DMS153 treated with DMSO at 0.1 percent for 48 hours (cell line): ENCODE measurements around the gene C9orf40.

Experiments
- DNase-seq: peaks from one replicate; lab custom pipeline; 2025; ENCODE audit not compliant: unreplicated experiment; lab: John Stamatoyannopoulos, UW

The C9orf40 gene, protein sequence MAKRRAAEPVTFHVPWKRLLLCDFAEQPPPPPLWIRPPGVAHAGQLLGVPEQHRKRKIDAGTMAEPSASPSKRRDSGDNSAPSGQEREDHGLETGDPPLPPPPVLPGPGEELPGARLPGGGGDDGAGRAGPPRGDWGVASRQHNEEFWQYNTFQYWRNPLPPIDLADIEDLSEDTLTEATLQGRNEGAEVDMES

GRCh38 chr9:74952201-74953151, at the start of gene C9orf40:
Gene C9orf40 (minus strand): TSS chr9:74952912. CDS start chr9:74952611, 301 bp downstream.
- peak; percentile 65 for DNase-seq

DNA sequence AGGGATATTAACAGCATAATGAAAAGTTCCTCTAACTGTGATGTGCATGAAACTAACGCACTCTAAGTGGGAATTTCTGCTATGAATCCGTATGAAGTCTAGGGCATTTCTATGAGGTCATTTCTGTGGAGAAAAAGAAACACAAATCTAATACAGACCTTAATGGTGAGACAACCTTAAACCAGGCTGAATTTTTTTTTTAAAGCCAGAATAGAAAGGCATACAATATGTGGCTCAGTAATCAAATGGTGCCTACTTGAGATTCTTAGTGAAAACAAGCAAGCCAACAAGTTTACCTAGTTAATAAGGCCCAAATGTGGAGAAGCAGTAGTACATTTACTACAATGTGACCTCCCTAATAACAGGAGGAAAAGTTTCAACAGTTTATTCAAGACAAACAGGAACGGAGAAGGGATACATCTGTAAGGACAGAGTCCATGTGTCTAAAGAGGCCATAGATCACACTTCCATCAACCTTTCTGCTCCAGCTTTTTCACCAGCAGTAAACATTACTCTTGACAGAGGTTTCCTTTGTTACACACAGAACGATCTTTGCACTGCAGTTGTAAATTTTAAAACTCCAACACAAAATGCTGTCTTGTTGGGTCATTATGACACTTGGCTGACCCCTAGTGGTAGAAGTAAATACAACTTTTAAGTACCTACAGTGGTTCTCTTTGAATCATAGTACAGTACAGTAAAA, 49.2 kb upstream of the C9orf40 start:
- peak; percentile 85 for DNase-seq

- no peak for DNase-seq
Measured at GRCh38 chr9:75000835-75001234, 48.1 kb upstream of the C9orf40 start.

- DNase-seq: no peak
Measured at GRCh38 chr9:74985041-74985440, 32.3 kb upstream of the C9orf40 start.

- no peak for DNase-seq
Measured at GRCh38 chr9:74983709-74984108, 31.0 kb upstream of the C9orf40 start.

DNA sequence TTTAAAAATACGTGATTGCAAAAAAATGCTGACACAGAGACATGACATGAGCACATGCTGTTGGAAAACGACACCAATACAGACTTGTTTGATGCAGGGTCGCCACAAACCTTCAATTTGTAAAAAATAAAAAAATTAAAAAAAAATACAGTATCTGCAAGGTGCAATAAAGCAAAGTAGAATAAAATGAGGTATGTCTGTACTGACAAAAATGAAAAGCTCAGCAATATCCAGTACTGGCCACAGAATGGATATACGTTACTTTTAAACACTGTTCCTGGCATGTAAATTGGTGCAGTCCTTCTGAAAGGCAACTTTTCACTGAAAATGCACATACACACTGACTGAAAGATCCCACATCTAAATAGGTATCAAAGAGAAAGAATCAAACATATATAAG, 27.1 kb upstream of the C9orf40 start:
- no peak for DNase-seq

GRCh38 chr9:74977287-74977686, 24.6 kb upstream of the C9orf40 start:
- DNase-seq: no peak

- DNase-seq: no peak
Measured at GRCh38 chr9:74975538-74975937, 22.8 kb upstream of the C9orf40 start.

DNA sequence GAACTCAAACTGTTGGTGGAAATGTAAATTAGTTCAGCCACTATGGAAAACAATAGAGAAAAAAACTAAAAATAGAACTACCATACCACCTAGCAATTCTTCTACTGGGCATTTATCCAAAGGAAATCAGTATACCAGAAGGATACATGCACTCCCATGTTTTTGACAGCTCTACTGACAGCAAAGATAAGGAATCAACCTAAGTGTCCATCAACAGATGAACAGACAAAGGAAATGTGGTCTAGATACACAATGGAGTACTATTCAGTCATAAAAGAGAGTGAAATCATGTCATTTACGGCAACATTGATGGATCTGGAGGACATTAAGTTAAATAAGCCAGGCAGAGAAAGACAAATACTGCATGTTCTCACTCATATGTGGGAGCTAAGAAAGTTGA, 21.8 kb upstream of the C9orf40 start:
- no peak for DNase-seq

- DNase-seq: no peak
Measured at GRCh38 chr9:74973714-74974113, 21.0 kb upstream of the C9orf40 start.

- DNase-seq: no peak
Measured at GRCh38 chr9:74963056-74963455, 10.3 kb upstream of the C9orf40 start.

- no peak for DNase-seq
Measured at GRCh38 chr9:74961496-74961895, 8.8 kb upstream of the C9orf40 start.

DNA sequence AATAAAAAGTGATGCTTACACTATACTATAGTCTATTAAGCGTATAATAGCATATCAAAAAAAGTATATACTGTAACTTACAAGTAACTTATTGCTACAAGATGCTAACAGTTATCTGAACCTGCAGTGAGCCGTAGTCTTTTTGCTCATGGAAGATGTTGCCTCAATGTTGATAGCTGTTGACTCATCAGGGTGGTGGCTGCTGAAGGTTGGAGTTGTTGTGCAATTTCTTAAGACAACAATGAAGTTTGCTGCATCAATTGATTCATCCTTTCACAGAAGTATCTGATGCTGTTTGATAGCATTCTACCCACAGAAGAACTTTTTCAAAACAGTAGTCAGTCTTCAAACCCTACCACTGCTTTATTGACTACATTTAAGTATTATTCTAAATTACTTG, 7.8 kb upstream of the C9orf40 start:
- no peak for DNase-seq

- DNase-seq: no peak
Measured at GRCh38 chr9:74958587-74958986, 5.9 kb upstream of the C9orf40 start.

DNA sequence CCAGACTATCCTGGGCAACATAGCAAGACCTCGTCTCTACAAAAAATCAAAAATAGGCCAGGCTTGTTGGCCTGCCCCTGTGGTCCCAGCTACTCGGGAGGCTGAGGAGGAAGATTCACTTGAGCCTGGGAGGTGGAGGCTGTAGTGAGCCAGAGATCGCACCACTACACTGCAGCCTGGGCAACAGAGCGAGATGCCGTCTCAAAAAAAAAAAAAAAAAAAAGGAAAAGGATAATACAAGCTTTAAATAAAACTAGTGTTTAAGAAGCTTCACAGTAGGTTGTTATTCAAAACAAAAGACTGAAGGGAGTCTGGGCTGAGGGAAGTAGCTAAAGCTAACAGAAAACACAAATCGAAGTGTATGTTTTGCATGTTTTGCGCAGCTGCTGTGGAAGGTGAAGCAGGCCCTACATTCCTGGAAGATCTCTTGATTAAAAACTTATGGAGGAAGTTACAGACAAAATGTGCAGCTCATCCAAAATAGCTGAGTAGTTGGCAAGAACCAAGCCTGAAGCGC, 581 bp upstream of the C9orf40 start:
- DNase-seq: no peak

DNA sequence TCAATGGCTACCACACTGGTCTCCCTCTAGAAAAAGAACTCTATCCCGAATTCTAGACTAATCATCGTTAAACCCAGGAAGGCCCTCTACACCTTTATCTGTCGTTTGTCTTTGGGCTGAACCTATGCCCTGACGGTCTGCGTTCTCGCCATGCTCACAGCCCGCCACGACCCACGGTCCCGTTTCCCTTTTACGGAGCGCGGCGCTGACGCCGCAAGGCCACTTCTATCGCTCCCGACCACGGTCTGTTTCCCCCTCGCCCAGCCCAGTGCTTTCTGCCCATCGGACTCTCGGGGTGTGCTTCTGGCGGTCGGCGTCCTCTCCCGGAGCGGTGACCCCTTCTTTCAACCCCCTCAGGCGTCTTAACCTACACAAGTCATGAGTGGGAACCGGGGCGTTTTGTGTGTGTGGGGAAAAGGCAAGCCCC, 974 bp downstream of the C9orf40 start:
- DNase-seq: no peak

DNA sequence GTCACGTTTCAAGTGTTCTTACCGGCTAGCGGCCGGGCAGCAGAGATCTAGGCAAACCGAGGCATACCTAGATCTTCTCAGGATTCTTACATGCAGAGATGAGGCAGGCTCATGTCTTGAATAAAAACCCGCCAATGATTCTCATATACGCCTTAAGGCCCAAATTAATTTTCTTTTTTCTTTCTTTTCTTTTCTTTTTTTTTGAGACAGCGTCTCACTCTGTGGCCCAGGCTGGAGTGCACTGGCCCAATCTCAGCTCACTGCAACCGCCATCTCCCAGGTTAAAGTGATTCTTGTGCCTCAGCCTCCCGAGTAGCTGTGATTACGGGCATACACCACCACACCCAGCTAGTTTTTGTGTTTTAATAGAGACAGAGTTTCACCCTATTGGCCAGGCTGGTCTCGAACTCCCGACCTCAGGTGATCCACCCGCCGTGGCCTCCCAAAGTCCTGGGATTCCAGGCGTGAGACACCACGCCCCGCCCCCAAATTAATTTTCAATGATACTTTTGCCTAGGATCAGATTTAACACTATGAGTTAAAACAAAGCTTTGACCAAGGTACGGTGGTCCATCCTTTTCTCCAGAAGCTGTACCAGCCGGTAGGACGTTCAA, 1.5 kb downstream of the C9orf40 start:
- no peak for DNase-seq

DNA sequence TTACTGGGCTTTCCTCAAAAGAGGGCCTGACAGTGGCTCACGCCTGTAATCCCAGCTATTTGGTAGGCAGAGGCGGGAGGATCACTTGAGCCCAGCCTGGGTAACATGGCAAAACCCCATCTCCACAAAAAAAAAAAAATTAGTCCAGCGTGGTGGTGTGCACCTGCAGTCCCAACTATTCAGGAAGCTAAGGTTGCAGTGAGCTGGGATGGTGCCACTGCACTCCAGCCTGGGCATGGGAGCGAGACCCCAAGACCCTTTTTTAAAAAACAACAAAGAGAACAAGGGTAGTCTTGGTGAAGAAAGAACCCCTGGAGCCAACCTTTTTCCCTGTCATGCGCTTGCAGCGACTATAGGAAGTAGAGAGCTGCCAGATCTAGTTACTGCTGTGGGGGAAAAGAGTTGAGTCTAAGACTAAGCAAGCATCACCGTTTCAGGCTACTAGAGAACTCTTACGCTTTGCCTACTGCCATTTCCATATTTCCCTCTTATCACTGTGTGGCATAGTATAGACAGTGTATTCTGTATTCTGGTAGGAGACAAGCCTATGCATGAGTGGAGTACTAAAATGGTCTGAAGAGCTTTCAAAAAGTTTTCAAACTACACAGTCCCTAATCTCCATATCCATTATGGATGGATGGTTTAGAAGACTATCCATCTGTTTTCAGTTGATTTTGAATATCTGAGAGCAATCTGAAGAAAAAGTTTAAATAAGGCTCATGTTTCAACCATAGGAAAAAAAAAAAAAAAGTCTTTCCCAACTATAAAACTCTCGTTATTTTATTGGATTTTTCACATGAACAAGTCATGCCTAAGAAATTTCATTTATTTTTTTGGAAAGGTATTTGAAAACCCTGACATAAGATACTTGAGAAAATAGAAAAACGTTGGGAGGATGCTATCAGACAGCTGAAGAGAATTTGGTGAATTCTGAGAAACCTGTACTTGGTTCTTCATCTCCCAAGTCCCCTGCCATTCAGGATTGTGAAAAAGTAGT, 2.6 kb downstream of the C9orf40 start:
- DNase-seq: no peak

- DNase-seq: no peak
Measured at GRCh38 chr9:74948937-74949336, 3.8 kb downstream of the C9orf40 start.

DNA sequence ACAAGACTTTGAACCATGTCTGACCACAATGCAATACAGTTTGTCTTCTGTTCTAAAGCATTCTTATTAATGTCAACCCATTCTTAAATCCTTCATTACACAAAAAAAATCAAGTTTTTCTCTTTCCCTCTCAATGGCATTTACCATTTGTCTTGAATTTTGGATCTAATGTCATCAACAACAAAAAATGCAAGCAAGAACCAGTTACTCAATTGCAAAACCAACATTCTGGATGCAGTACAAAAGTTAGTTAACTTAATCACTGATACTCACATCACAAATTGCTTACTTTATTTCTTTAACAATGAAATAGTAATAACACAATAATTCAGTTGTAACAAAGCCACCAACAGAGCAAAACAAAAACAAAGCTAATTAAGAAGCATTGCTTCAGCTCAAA, 6.0 kb downstream of the C9orf40 start:
- DNase-seq: no peak
